ENCODE measurements around the gene AKR1B15. TPM values are rescaled to one million over a fixed set of nuclear protein-coding genes. Genes with fewer than 3 reads are reported as not detected.
"Not testable (repeated sequence)": the region's sequence is repeated elsewhere in the genome, so short reads cannot be mapped to it uniquely, and the experiment has no call there.

AKR1B15 gene
- total RNA-seq, 2 experiments from 2014 or later = not detected

GRCh38 chr7:134542195-134542771, 6.6 kb upstream of the AKR1B15 start:
- H3K9me3 Mint-ChIP-seq = no peaks in the 10 kb centered on the region

GRCh38 chr7:134545380-134545779, 3.5 kb upstream of the AKR1B15 start:
- DNase-seq = no peak
- H3K9me3 Mint-ChIP-seq = no peaks in the 10 kb centered on the region
- H3K4me3 Mint-ChIP-seq = no peak overlapping the region
- H3K27ac Mint-ChIP-seq = no peak overlapping the region
- H3K27me3 Mint-ChIP-seq = peaks cover 21% of the 10 kb centered on the region
- no peaks in the 10 kb centered on the region for H3K36me3 Mint-ChIP-seq
- H3K4me1 Mint-ChIP-seq = peaks cover 6% of the 10 kb centered on the region

More at GRCh38 chr7:134542195-134542771, 6.6 kb upstream of the AKR1B15 start:
- H3K27ac Mint-ChIP-seq = no peak overlapping the region
- no peak overlapping the region for H3K4me3 Mint-ChIP-seq
- peaks cover 21% of the 10 kb centered on the region for H3K27me3 Mint-ChIP-seq
- no peaks in the 10 kb centered on the region for H3K36me3 Mint-ChIP-seq
- no peaks in the 10 kb centered on the region for H3K4me1 Mint-ChIP-seq
- DNase-seq = no peak

GRCh38 chr7:134545918-134546317, 3.0 kb upstream of the AKR1B15 start:
- no peak overlapping the region for H3K27ac Mint-ChIP-seq
- H3K36me3 Mint-ChIP-seq = no peaks in the 10 kb centered on the region
- H3K9me3 Mint-ChIP-seq = no peaks in the 10 kb centered on the region
- peaks cover 18% of the 10 kb centered on the region for H3K27me3 Mint-ChIP-seq
- H3K4me3 Mint-ChIP-seq = no peak overlapping the region
- peaks cover 6% of the 10 kb centered on the region for H3K4me1 Mint-ChIP-seq
- no peak for DNase-seq

- H3K36me3 Mint-ChIP-seq = no peaks in the 10 kb centered on the region
- DNase-seq = no peak
- H3K4me1 Mint-ChIP-seq = peaks cover 6% of the 10 kb centered on the region
- no peak overlapping the region for H3K4me3 Mint-ChIP-seq
- no peak overlapping the region for H3K27ac Mint-ChIP-seq
- H3K9me3 Mint-ChIP-seq = no peaks in the 10 kb centered on the region
- peaks cover 13% of the 10 kb centered on the region for H3K27me3 Mint-ChIP-seq
These were observed 2.0 kb upstream of the AKR1B15 start for GRCh38 chr7:134546955-134547354.

- Mint-ChIP-seq H3K4me3 (peak overlapping the region; percentile 13), H3K27ac (no peak overlapping the region), H3K27me3 (peaks cover 13% of the 10 kb centered on the region), H3K36me3 (no peaks in the 10 kb centered on the region), H3K9me3 (no peaks in the 10 kb centered on the region), H3K4me1 (peaks cover 6% of the 10 kb centered on the region)
- peak; percentile 60 for DNase-seq
These were observed 1.4 kb upstream of the AKR1B15 start for GRCh38 chr7:134547397-134548054.

GRCh38 chr7:134549366-134549765, 456 bp downstream of the AKR1B15 start:
- Mint-ChIP-seq H3K27me3 (peaks cover 13% of the 10 kb centered on the region), H3K27ac (no peak overlapping the region), H3K4me3 (no peak overlapping the region), H3K4me1 (peaks cover 6% of the 10 kb centered on the region), H3K36me3 (no peaks in the 10 kb centered on the region), H3K9me3 (no peaks in the 10 kb centered on the region)
- DNase-seq = no peak

- H3K36me3 Mint-ChIP-seq = no peaks in the 10 kb centered on the region
- H3K4me3 Mint-ChIP-seq = no peak overlapping the region
- no peak for DNase-seq
- peak overlapping the region; percentile 7 for H3K27ac Mint-ChIP-seq
- peaks cover 6% of the 10 kb centered on the region for H3K4me1 Mint-ChIP-seq
- no peaks in the 10 kb centered on the region for H3K27me3 Mint-ChIP-seq
- no peaks in the 10 kb centered on the region for H3K9me3 Mint-ChIP-seq
These were observed 3.2 kb downstream of the AKR1B15 start for GRCh38 chr7:134552105-134552504.

- H3K4me3 Mint-ChIP-seq = no peak overlapping the region
- H3K36me3 Mint-ChIP-seq = no peaks in the 10 kb centered on the region
- H3K27me3 Mint-ChIP-seq = no peaks in the 10 kb centered on the region
- DNase-seq = no peak
- H3K9me3 Mint-ChIP-seq = no peaks in the 10 kb centered on the region
- H3K4me1 Mint-ChIP-seq = no peaks in the 10 kb centered on the region
- no peak overlapping the region for H3K27ac Mint-ChIP-seq
These were observed 5.1 kb downstream of the AKR1B15 start for GRCh38 chr7:134553976-134554375.

- Mint-ChIP-seq H3K27ac (no peak overlapping the region), H3K9me3 (no peaks in the 10 kb centered on the region), H3K4me3 (no peak overlapping the region), H3K36me3 (no peaks in the 10 kb centered on the region), H3K4me1 (no peaks in the 10 kb centered on the region), H3K27me3 (no peaks in the 10 kb centered on the region)
- no peak for DNase-seq
These were observed 5.6 kb downstream of the AKR1B15 start for GRCh38 chr7:134554417-134554966.

GRCh38 chr7:134557391-134557790, 8.5 kb downstream of the AKR1B15 start:
- Mint-ChIP-seq H3K4me3 (no peak overlapping the region), H3K4me1 (peaks cover 3% of the 10 kb centered on the region)

GRCh38 chr7:134558370-134558769, 9.5 kb downstream of the AKR1B15 start:
- peaks cover 3% of the 10 kb centered on the region for H3K36me3 Mint-ChIP-seq
- H3K9me3 Mint-ChIP-seq = peaks cover 11% of the 10 kb centered on the region
- H3K4me1 Mint-ChIP-seq = peaks cover 3% of the 10 kb centered on the region
- DNase-seq = no peak
- H3K27ac Mint-ChIP-seq = no peak overlapping the region
- H3K4me3 Mint-ChIP-seq = no peak overlapping the region
- no peaks in the 10 kb centered on the region for H3K27me3 Mint-ChIP-seq

More at GRCh38 chr7:134557391-134557790, 8.5 kb downstream of the AKR1B15 start:
- peaks cover 3% of the 10 kb centered on the region for H3K9me3 Mint-ChIP-seq
- H3K27me3 Mint-ChIP-seq = no peaks in the 10 kb centered on the region
- DNase-seq = no peak
- no peaks in the 10 kb centered on the region for H3K36me3 Mint-ChIP-seq
- H3K27ac Mint-ChIP-seq = no peak overlapping the region

- not testable (repeated sequence) for H3K36me3 Mint-ChIP-seq, H3K27me3 Mint-ChIP-seq, H3K4me1 Mint-ChIP-seq, DNase-seq
- H3K27ac Mint-ChIP-seq = peak overlapping the region; percentile 47
- peaks cover 11% of the 10 kb centered on the region for H3K9me3 Mint-ChIP-seq
- H3K4me3 Mint-ChIP-seq = peak overlapping the region; percentile 40
These were observed 12.7 kb downstream of the AKR1B15 start for GRCh38 chr7:134561616-134562015.

- peak overlapping the region; percentile 47 for H3K27ac Mint-ChIP-seq
These were observed 13.2 kb downstream of the AKR1B15 start for GRCh38 chr7:134562136-134562535.

GRCh38 chr7:134563398-134563749, 14.5 kb downstream of the AKR1B15 start:
- not testable (repeated sequence) for H3K4me1 Mint-ChIP-seq, H3K4me3 Mint-ChIP-seq, DNase-seq, H3K36me3 Mint-ChIP-seq, H3K27ac Mint-ChIP-seq, H3K27me3 Mint-ChIP-seq
- peaks cover 11% of the 10 kb centered on the region for H3K9me3 Mint-ChIP-seq

More at GRCh38 chr7:134562136-134562535, 13.2 kb downstream of the AKR1B15 start:
- peak; percentile 3 for DNase-seq
- Mint-ChIP-seq H3K36me3 (peaks cover 3% of the 10 kb centered on the region), H3K4me1 (peaks cover 3% of the 10 kb centered on the region), H3K9me3 (peaks cover 11% of the 10 kb centered on the region), H3K27me3 (no peaks in the 10 kb centered on the region), H3K4me3 (peak overlapping the region; percentile 40)

GRCh38 chr7:134565643-134566136, 16.8 kb downstream of the AKR1B15 start:
- Mint-ChIP-seq H3K4me1 (peaks cover 3% of the 10 kb centered on the region), H3K27me3 (no peaks in the 10 kb centered on the region), H3K4me3 (no peak overlapping the region), H3K36me3 (peaks cover 3% of the 10 kb centered on the region), H3K9me3 (peaks cover 21% of the 10 kb centered on the region), H3K27ac (no peak overlapping the region)
- no peak for DNase-seq
